GM19467 (cell line): Measurements from ENCODE around the gene TMSB10.
A peak's percentile ranks its signal among the peaks of the same experiment; 100 is the strongest.

Source experiments
- ATAC-seq: cut with Tn5 transposase; IDR thresholded peaks from one replicate; pipeline ENCODE4 v1.9.1; 2021; ENCODE audit warnings: mild to moderate bottlenecking, moderate library complexity; ENCODE audit not compliant: unreplicated experiment

Gene TMSB10

DNA sequence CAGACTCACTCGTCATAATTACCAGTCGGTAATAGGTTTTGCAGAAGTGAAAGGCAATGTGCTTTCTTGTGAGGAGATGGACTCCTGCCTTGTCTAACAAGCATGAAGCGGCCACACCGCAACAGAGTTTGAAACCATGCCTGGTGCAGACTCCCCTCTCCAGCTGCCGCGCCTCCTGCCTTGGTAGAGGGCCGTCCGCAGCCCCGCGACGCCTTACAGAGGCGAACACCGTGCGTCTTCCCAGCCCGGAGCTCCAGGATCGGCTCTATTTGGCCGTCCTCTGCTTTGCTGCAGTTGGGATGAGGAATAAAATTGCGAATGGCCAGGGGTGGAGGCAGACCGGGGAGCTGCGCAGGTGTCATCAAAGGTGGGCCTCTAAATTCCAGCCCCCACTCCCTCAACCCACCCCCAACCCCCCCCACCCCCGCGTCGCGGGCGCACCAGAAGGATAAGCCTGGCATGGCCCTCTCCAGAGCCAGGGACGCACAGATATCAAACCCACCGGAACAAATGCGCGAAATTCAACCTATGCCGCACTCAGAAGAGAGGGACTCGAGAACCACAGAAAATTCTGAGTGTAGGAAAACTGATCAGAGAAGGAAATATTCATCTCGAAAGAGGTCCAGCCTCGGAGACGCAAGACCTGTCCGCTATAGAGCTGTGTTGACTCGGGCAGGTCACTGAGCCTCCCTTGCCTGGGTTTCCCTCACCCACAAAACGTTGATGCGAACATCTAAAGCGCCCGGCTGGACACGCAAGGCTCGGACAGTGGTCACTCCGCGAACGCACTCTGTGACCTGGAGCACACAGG lies 25.7 kb upstream of the TMSB10 start:
- peak; percentile 61 for ATAC-seq

DNA sequence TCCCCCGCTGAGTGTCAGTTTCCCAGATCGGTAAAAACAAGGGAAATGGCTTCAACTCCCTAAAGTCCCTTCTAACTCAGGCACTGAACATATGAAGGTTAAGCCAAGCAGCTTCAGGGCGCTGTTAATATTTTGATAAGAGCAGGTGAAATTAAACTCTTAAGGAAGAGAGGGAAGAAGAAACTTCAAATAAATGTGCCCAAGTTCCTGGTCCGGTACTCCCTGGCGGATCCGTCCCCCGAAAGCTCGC lies 25.1 kb upstream of the TMSB10 start:
- ATAC-seq, result no peak

DNA sequence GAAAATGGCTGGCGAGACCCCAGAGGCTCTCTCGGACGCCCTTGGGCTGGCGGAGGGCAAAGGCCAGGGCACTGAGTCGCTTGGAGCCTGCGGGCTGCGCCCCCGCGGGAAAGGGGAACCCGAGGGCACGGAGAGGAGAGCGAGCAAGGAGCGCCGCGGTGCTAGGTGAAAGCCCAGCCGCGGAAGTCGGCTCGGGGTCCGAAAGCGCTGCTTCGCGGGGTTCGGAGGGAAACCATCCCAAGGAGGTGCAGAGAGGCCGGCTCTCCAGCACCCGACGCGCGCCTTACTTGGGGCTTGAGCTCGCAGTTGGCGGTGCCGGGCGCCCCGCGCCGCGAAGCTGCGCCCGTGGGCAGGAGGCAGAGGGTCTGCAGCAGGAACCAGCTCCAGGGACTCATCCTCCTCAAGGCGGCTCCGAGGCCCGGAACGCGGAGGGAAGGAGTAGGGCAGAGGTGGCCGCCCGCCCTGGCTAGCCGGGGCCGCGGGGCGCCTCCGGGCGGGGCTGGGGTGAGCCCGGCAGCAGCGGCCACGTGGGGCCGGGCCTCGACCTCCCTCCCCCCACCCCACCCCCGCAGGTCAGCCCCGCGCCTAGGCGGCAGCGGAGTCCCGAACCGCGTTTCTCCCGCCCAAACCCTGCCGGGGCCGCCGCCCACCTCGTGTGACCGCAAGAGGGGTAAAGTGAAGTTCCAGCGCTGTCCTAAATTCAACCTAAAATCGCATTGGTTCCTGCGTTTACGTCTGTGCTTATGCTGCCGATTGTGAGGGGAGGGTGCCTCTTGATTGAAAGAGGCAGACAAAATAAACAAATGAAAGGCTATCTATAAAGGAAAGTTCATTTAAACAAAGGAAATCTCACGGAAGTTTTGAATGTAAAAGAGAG lies 24.6 kb upstream of the TMSB10 start, which contains the start of gene TRABD2A:
Gene TRABD2A (minus strand): TSS at position 440 of the 877 bp plus-strand sequence. CDS start 45 bp downstream, at position 395.
- no peak for ATAC-seq

GRCh38 chr2:84881581-84882413 lies 23.7 kb upstream of the TMSB10 start:
- ATAC-seq, result peak; percentile 48

GRCh38 chr2:84882414-84882738 lies 23.1 kb upstream of the TMSB10 start:
- ATAC-seq, result no peak

- ATAC-seq, result no peak
Measured at GRCh38 chr2:84882775-84883550, 22.5 kb upstream of the TMSB10 start.

- ATAC-seq, result no peak
Measured at GRCh38 chr2:84884449-84884848, 21.0 kb upstream of the TMSB10 start.

DNA sequence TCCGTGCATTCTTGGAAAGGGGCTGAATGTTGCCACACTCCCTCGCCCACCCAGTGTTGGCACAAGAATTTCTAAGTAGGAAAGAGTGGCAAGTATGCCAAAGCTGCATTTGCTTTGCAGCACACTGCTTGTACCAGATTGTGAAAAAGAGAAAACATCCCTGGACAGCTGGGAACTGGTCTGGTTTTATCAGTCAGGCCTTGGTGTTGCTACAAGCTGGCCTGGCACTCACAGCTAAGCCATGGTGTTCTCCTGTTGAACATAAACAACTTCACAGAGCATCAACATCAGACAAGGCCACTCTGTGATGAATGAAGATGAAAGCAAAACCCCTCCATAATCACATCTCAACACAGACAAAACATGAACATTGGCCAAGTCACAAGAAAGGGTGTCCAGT lies 20.3 kb upstream of the TMSB10 start:
- ATAC-seq, result no peak

- ATAC-seq, result no peak
Measured at GRCh38 chr2:84886791-84887190, 18.7 kb upstream of the TMSB10 start.

- ATAC-seq, result peak; percentile 98
Measured at GRCh38 chr2:84888401-84889276, 16.8 kb upstream of the TMSB10 start.

- ATAC-seq, result no peak
Measured at GRCh38 chr2:84889332-84889731, 16.1 kb upstream of the TMSB10 start.

DNA sequence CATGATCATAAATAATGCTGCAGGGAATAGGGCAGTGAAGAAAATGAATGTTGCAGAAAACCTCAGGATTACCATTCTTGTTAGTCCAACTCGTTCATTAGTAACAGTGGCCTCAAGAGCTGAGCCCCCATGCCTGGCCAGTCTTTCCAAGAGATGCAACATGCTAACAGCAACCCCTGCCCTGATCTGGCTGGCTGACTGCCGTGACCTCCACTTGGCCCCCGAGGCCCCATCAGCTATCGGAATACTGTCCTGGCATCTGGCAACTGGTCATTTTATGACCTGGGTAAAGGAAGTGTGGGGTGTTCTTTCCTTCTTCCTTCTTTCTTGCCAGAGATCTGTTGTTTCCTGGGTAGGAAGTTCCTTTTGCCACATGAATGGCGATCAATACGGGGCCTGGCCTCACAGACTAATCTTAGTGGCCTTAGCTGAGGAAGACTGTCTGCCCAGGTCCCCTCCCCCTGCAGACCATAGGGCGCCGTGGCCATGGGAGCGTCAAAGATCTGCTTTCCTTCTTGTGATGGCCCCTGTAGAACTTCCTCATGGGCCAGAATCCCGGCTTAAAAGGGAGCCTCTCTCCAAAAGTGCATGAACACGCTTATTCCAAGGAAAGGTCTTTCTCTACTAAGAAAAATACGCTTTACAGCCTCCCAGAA lies 14.0 kb upstream of the TMSB10 start:
- no peak for ATAC-seq

DNA sequence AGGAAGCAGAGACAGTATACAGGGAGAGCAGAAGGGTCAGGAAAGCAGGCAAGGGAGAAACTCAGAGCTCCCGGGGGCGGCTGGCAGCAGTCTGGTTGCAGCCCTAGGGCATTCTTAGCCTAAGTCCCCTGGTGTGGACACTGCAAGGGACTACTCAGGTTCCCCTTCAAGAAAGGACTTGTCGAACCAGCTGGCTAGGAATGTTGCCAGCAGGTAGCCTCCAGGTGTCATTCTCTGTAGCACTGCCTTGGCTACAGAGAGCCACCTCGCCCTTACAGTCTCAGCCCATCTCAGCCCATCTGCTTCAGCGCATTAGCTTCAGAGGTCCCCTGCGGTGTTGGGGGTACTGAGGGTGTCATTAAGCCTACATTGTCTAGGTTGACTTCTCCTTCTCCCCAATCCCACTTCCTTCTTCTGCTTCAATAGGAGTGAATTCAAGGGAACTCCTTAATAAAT lies 11.3 kb upstream of the TMSB10 start:
- no peak for ATAC-seq

GRCh38 chr2:84894758-84895520 lies 10.5 kb upstream of the TMSB10 start:
- no peak for ATAC-seq

- ATAC-seq, result no peak
Measured at GRCh38 chr2:84896567-84896966, 8.9 kb upstream of the TMSB10 start.

GRCh38 chr2:84897773-84898172 lies 7.7 kb upstream of the TMSB10 start:
- ATAC-seq, result no peak

- no peak for ATAC-seq
Measured at GRCh38 chr2:84899304-84900204, 5.9 kb upstream of the TMSB10 start.
